Measurements from ENCODE around the gene OMP.
"Not testable (repeated sequence)": the region's sequence is repeated elsewhere in the genome, so short reads cannot be mapped to it uniquely, and the experiment has no call there.

The OMP gene

DNA sequence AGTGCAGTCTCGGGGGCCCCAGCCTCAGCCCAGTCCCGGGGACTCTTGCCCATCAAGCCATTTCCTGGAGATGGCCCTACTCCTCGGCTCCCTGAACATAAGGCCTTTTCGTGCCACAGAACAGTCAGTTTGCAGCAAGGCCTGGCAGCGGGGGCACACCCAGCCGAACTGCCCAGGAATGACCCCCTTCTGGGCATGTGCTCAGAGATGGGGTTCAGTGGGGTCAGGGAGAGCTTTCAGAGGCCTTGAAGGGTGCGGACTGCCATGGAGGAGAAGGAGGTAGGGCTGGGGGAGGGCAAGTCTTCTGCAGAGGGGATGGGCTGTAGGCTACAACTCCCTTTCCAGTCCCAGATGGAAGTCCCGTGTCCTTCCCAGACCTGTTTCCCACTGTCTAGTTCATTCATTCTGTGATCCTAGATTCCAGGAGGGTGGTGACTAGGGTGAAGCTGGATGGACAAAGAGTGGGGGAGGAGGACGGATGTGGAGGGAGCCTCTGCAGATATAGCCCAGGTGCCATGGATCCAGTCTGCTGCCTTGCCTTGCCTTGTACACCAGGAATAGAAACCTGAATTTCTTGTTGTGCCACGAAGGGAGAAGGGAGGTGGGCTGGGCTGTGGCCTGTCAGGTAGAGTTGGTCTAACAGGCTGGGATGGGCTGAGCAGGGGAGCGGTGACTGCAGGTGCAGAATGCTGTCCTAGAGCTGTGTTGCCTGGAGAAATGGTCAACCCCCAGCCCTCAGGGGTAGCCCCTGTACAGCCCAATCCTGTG, 14.2 kb upstream of the OMP start:
- Mint-ChIP-seq H3K4me3 (no peak overlapping the region), H3K36me3 (no peaks in the 10 kb centered on the region), H3K27me3 (no peaks in the 10 kb centered on the region), H3K27ac (no peak overlapping the region), H3K9me3 (ENCODE audit: low read depth) (no peaks in the 10 kb centered on the region), H3K4me1 (ENCODE audit: low read depth) (peaks cover 7% of the 10 kb centered on the region)

DNA sequence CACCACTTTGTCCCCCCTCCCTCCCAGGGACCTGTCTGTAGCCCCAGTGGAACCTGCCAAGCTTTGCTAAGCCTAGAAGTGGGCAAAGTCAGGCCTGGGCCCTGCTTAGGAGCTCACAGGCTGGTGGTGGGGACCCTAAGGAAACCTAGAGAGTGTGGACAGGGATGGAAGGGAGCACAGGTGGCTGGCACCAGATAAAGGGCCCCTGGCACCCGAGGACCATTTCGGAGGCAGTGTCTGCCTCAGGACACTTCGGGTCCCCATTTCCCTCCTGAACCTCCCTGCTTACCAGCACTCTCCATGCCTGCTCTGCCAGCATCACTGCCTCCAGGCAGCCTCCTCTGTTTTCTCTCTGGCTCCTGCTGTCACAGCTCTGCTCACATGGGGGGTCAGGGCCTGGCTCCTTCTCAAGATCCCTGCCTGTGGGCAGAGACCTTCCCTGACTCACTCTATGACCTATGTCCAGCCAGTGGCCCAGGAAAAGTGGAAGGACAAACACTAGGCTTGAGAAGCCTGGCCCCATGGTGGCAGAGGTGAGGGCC, 13.6 kb upstream of the OMP start:
- H3K27me3 Mint-ChIP-seq = no peaks in the 10 kb centered on the region
- no peak overlapping the region for H3K4me3 Mint-ChIP-seq
- no peaks in the 10 kb centered on the region for H3K9me3 Mint-ChIP-seq (ENCODE audit: low read depth)
- H3K27ac Mint-ChIP-seq = no peak overlapping the region
- peaks cover 3% of the 10 kb centered on the region for H3K4me1 Mint-ChIP-seq (ENCODE audit: low read depth)
- no peaks in the 10 kb centered on the region for H3K36me3 Mint-ChIP-seq

DNA sequence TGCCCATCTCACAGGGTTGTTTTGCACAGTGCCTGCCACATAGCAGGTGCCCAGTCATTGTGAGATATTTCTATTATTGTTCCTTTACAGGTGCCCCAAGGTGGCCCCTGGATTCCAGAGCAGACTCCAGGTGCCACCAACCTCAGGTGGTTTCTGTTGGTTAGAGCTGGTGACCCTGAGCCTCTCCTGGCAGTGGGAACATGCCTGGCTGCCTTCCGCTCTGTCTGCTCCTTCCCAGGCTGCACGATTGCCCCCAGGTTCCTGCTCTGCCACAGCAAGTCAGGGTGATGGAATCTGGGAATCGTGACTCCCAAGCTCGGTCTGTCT, 12.6 kb upstream of the OMP start:
- Mint-ChIP-seq H3K27ac (no peak overlapping the region), H3K27me3 (no peaks in the 10 kb centered on the region), H3K4me3 (no peak overlapping the region), H3K9me3 (ENCODE audit: low read depth) (no peaks in the 10 kb centered on the region), H3K4me1 (ENCODE audit: low read depth) (peaks cover 3% of the 10 kb centered on the region), H3K36me3 (no peaks in the 10 kb centered on the region)

DNA sequence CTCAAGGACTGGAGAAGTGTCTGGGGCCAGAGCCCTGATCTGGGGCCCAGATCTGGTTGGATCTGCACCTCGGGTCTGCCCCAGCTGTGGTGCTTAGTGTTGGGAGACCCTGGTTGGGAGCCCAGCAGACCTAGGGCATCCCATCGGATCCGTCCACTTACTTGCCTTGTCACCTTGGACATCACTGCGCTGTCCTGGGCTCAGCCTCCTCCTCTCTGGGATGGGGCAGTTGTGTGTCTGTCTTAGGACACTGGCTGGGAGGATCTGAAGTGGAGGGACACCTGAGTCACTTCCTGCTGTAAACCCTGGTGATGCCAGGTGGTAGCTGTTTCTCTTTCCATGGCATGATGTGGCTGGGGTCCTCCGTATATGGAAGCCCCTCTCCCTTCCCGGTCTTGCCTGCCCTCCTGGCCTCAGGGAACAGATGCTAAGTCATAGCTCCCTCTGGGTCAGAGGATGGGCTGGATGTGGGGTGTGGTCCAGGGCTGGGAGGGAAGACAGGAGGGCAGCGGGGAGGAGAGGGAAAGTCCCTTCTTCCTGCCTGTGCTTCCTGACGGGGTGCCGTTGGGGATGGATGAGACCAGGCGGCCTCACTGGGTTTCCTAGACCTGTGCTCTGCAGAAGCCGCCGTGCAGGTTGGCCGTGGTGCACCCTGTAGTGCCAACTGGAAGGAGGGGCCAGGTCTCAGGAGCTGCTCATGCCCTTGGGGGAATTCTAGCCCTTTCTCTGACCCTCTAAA, 12.1 kb upstream of the OMP start:
- no peaks in the 10 kb centered on the region for H3K36me3 Mint-ChIP-seq
- no peaks in the 10 kb centered on the region for H3K27me3 Mint-ChIP-seq
- no peak overlapping the region for H3K4me3 Mint-ChIP-seq
- H3K9me3 Mint-ChIP-seq (ENCODE audit: low read depth) = no peaks in the 10 kb centered on the region
- no peak overlapping the region for H3K27ac Mint-ChIP-seq
- H3K4me1 Mint-ChIP-seq (ENCODE audit: low read depth) = peaks cover 3% of the 10 kb centered on the region

DNA sequence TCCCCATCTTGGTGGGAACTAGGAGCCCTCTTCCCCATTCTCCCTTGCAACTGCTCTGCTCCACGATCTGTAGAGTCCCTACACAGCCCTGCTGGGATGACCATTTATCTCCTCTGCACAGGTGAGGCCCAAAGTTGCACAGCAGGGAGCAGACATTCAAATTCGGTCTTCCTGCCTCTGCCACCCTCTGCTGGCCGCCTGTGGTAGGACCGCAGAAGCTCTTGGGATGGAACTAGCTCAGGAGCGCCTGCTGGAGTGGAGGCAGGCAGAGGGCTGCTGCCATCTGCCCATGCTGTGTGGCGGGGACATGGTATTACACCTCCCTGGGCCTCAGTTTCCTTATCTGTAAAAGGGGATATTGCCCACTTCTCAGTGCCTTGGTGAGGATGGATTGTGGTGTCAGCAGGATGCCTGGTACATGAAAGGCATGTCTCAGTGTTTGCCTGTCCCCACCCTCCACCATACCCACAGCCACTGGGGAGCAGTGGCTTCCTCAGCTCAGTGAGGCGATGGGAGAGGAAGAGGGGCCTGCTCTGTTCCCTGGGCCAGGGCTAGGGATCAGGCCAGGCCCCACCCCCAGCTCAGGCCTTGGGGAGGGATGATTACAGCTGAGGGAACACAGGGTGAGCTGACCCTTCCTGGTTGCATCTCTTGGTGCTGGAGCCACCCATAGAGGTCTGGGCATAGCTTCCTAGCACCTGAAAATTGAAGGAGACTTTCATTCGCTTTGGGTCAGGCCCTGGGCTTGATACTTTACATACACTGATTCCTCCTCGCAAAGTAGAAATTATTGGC, 11.3 kb upstream of the OMP start:
- Mint-ChIP-seq H3K9me3 (ENCODE audit: low read depth) (no peaks in the 10 kb centered on the region), H3K4me1 (ENCODE audit: low read depth) (peaks cover 3% of the 10 kb centered on the region), H3K36me3 (no peaks in the 10 kb centered on the region), H3K27ac (no peak overlapping the region), H3K27me3 (no peaks in the 10 kb centered on the region), H3K4me3 (no peak overlapping the region)

DNA sequence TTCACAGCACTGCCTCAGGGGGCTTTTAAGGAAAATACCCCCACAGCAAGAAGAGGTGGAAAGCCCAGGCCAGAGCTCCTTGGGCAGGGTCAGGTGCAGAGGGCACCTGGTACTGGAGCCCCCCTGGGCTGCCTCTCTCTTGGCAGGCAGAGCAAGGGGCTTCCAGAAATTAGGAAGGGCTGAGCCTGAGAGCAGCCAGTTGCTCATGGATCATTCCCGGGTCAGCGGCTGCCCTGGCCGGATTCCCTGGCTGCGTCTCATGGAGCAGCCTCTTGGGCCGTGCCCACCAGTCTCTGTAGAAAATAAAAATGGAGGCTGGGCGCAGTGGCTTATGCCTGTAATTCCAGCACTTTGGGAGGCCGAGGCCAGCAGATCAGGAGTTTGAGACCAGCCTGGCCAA, 10.3 kb upstream of the OMP start:
- H3K4me3 Mint-ChIP-seq = no peak overlapping the region
- no peaks in the 10 kb centered on the region for H3K9me3 Mint-ChIP-seq (ENCODE audit: low read depth)
- H3K27me3 Mint-ChIP-seq = no peaks in the 10 kb centered on the region
- no peaks in the 10 kb centered on the region for H3K36me3 Mint-ChIP-seq
- no peak overlapping the region for H3K27ac Mint-ChIP-seq
- peaks cover 3% of the 10 kb centered on the region for H3K4me1 Mint-ChIP-seq (ENCODE audit: low read depth)

DNA sequence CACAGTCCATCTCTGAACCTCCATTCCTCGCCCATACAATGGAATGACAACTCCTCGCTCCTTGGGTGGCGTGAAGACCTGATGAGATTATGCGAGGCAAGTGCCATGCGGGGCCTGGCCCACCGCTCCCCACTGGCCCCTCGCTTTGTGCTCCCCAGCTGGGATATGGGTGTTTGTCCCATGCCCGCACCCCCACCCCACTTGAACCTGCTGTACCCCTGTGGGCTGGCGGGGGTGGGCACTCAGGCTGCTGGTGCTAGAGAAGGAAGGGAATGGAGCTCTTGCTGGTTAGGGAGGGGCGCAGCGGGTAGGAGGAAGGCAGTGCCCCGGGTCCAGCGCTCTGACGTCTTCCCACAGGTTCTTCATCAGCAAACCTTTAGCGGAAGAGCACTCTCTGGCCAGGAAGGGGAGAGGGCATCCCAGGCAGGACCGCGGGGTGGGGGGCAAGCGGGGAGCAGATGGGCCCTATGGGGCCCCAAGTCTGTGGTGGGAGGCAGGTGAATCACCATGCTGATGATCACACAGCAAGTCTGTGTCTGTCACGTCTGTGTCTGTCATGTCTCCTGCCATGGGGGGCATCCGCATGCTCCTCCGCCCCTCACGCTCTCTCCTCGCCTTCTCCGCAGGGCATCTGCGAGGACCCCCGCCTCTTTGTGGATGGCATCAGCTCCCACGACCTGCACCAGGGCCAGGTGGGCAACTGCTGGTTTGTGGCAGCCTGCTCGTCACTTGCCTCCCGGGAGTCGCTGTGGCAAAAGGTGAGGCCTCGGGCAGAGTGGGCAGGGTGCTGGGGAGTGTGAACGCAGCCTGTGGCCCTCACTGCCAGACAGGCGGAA, 9.4 kb upstream of the OMP start:
- Mint-ChIP-seq H3K4me3 (no peak overlapping the region), H3K9me3 (ENCODE audit: low read depth) (no peaks in the 10 kb centered on the region), H3K36me3 (no peaks in the 10 kb centered on the region), H3K4me1 (ENCODE audit: low read depth) (peaks cover 3% of the 10 kb centered on the region), H3K27ac (no peak overlapping the region), H3K27me3 (no peaks in the 10 kb centered on the region)

DNA sequence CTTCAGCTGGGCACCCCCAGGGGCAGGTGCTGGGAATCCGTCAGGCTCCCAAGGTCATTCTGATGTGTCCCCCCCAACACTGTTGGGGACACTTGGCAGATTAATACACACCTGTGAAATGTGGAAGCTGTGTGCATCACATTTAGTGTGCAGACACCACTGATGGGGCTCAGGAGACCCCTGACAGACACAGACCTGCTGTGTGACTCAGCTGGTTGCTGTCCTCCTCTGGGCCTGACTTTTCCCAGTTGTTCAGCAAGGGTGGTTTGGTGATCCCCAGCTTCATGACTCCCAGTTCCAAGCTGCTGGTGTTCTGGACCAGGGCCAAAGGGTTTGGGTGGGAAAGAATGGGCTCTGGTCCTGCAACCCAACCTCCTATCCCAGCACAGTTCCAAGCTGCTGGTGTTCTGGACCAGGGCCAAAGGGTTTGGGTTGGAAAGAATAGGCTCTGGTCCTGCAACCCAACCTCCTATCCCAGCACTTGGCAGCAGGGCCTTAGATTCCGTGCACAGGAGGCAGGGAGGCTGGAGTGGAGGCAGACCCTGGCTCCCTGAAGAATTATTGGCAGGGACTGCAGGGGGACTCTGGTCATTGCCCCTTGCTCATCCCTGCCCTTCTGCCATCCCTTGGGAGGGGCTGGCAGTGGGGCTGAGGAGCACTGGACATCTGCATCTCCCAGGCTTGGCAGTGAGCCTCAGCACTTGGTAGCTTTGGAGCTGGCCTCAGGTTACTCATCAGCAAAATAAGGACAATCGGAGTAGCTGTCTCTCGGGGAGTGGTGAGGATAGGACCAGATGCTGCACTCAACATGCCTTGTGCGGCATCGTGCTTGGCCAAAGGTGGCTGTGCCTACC, 8.4 kb upstream of the OMP start:
- Mint-ChIP-seq H3K4me3 (no peak overlapping the region), H3K27ac (no peak overlapping the region), H3K27me3 (no peaks in the 10 kb centered on the region), H3K36me3 (no peaks in the 10 kb centered on the region), H3K4me1 (ENCODE audit: low read depth) (peaks cover 3% of the 10 kb centered on the region), H3K9me3 (ENCODE audit: low read depth) (no peaks in the 10 kb centered on the region)

DNA sequence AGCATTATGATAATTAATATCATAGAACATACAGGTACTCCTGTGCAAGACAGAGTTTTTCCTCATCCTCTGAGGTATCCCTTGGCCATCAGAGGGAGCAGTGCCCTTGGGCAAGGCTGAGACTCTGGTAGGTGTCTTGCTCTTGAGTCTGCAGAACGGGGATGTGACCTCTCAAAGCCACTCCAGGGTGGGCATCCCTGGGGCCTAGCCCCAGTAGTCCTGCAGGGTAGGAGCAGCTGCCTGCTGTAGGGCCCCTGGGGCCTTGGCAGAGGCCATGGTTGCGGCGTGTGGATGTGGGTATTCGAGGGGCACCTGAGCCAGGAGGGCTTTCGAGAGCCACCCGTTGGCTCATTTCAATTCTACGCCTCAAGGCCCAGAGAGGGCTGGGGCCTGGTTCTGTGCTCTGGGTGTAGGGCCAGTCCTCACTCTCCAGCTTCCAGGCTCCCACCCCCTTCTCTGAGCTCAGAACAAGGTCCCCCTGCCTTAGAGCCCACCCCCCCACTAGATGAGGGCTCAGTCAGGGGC, 7.7 kb upstream of the OMP start:
- H3K4me1 Mint-ChIP-seq (ENCODE audit: low read depth) = peaks cover 3% of the 10 kb centered on the region

DNA sequence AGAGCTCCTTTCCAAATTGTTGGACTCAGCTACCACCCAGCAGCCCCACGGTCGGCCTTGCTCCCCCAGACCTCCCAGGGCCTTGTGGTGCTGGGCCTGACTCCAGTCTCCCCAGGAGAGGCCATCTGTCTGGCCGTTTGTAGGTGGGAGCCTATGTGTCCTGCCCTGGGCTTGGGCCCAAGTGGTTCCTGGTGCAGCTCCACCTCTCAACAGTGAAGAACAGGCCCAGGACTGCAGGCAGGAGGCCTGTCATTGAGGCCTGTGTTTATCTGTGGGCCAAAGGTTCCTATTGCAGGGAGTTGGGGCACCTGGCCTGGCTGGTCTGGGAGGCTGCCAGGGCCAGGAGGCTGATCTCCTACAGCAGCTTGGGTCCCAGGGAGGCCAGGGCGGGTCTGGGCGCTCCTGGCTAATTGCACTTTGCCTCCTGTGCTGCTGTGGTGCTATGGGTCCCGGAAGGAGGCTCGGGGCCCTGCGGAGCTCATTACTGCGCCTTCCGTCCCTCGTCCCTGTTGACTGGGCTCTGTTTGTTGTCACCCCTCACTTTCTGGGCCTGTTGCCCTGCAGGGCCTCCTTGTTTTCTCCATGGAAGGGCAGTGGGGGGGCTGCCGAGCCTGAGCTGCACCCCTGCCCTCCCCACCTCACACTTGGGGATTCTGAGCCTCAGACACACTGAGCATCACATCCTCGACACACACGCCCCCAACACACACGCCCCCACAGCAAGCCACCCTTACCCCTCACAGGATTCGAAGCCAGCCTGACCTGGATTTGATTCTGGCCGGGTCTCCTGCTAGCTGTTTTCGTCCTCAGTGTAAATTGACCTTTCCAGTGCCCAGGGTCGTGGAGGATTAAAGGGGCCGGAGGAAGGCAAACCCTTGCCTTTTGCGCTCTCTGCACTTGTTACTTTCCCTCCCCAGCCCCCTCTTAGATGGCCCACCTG, 6.8 kb upstream of the OMP start:
- Mint-ChIP-seq H3K36me3 (peaks cover 2% of the 10 kb centered on the region), H3K4me3 (no peak overlapping the region), H3K27me3 (no peaks in the 10 kb centered on the region), H3K27ac (no peak overlapping the region), H3K9me3 (ENCODE audit: low read depth) (no peaks in the 10 kb centered on the region), H3K4me1 (ENCODE audit: low read depth) (peaks cover 5% of the 10 kb centered on the region)

More for the DNA sequence above, 7.7 kb upstream of the OMP start:
- Mint-ChIP-seq H3K9me3 (ENCODE audit: low read depth) (no peaks in the 10 kb centered on the region), H3K27me3 (no peaks in the 10 kb centered on the region), H3K36me3 (no peaks in the 10 kb centered on the region), H3K4me3 (no peak overlapping the region), H3K27ac (no peak overlapping the region)

DNA sequence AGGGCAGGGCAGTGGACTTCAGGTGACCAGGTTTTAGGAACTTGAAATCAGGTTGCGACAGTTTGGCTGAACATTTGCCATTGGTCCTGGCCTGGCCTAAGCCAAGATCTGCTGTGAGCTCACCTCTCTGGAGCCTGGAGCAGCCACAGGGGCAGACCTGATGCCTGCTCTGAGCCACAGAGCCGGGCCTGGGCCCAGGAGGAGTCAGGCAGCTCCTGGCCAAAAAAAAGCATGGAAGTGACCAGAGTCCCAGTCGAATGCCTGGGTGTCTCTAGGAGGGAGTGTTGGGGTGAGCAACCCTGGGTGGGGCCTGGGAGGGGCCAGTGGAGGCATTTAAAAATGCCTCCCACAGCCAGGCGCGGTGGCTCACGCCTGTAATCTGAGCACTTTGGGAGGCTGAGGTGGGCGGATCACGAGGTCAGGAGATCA, 6.0 kb upstream of the OMP start:
- no peaks in the 10 kb centered on the region for H3K27me3 Mint-ChIP-seq
- peaks cover 5% of the 10 kb centered on the region for H3K36me3 Mint-ChIP-seq
- peaks cover 4% of the 10 kb centered on the region for H3K4me1 Mint-ChIP-seq (ENCODE audit: low read depth)
- H3K9me3 Mint-ChIP-seq (ENCODE audit: low read depth) = no peaks in the 10 kb centered on the region
- no peak overlapping the region for H3K27ac Mint-ChIP-seq
- no peak overlapping the region for H3K4me3 Mint-ChIP-seq

DNA sequence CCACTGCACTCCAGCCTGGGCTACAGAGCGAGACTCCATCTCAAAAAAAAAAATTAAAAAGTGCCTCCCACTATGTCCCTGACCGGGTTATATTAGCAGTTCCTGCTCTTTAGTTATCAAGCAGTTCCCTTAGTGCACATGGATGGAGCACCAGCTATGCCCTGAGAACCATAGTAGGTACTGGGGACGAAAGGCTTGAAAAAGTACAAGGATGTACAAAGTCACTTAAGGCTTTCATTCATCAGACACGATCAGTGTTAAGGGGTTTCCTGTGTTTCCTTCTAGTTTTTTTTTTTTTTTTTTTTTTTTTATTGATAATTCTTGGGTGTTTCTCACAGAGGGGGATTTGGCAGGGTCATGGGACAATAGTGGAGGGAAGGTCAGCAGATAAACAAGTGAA, 5.5 kb upstream of the OMP start:
- not testable (repeated sequence) for H3K4me1 Mint-ChIP-seq (ENCODE audit: low read depth); H3K27ac Mint-ChIP-seq; H3K4me3 Mint-ChIP-seq; H3K9me3 Mint-ChIP-seq (ENCODE audit: low read depth); H3K27me3 Mint-ChIP-seq; H3K36me3 Mint-ChIP-seq

All from activated naive CD8-positive, alpha-beta T cell (primary cell).